ENCODE results near the gene OVCH2.

OVCH2 gene

DNA sequence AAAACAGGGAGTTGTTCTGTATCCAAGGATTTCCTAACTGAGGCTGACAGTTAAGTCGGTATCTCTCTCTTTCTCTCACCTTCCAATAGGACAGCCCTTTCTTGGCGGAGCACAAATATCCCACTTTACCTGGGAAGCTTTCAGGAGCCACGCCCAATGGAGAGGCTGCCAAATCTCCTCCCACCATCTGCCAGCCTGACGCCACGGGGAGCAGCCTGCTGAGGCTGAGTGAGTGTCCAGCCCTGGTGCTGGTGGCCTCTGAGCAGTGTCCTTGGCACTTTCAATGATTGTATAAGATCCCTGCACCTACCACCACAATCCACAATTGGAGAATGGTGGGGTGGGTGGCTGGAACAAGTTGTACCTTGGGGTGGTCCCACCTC, 66.6 kb downstream of the OVCH2 start:
- DNase-seq (ENCODE audit: low spot score): no peak

Measured in hepatic stellate cell (primary cell).